GM11168 (cell line): Measurements from ENCODE around the gene MCC.
"Not testable (repeated sequence)": the region's sequence is repeated elsewhere in the genome, so short reads cannot be mapped to it uniquely, and the experiment has no call there.

Experiments
- in situ Hi-C: fragments of 300-500 bp; cut with MboI; formaldehyde crosslinking; loops from one replicate; pipeline ENCODE4 v1.12.0; 2022; ENCODE audit warnings: low sequenced_read_pairs; ENCODE audit not compliant: unreplicated experiment

The MCC gene

DNA sequence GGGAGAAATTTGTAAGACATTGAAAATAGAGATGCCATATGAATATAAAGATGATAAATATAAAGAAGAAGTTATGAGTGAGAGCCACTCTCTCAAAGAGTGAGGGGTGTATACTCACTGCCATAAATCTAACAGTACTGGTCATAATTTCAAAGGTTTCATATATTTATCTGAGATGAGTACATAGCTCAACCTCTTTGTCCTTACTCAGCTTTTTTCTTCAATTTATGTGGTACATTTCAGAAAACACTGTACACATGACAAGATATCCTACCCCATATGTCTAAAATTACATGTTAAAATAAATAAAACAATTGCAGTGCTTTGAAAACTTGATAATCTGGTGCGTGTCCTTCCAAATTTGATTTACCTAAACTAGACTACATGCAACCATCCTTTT lies 5.2 kb upstream of the MCC start:
- in situ Hi-C loops = no loop called here

- in situ Hi-C loops = no loop called here
Observed at GRCh38 chr5:113491022-113491421, 2.8 kb upstream of the MCC start.

- in situ Hi-C loops = no loop called here
Observed at GRCh38 chr5:113490317-113490716, 2.1 kb upstream of the MCC start.

DNA sequence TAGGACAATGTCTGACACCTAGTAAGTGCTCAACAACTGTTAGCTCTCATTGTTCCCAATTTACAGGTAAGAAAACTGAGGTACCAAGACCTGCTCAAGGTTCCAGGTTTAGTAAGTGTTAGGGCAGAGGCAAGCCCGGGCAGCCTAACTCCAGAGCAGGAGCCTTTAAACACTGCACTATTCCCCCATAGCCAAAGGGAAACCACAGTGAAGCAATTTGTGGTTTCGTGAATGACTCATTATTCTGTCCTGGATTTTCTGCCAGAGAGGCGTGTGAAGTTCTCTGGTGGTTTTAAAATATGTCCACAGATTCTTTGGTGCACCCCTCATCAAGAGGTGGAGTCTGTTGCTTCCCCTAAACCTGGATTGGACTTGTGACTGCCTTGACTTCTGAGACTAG lies 1.0 kb upstream of the MCC start:
- in situ Hi-C loops = no loop called here

DNA sequence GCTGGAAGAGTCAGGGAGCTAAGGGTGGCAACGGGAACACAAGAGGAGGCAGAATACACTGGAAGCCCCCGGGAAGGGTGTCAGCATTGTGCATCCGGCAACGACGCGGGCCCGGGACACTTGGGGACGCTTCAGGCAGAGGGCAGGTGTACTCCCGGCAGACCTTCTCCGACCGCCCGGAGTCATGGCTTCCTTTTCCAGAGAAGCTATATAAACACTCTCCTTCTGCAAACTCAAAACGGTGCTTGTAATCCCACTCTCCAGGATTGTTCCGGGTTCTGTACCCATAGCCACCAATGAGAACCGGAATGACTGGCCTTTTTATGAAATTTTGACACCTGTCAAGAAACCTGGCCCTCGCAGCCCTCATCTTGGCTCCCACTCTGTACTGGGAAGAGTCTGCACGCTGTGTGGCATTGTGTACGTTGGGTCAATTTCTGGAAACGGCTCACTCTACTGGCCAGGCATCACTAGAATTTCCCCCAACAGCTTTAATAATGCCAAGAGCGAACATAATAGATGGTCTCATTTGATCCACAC lies 462 bp upstream of the MCC start:
- in situ Hi-C loops = no loop called here

GRCh38 chr5:113487416-113487780 lies 855 bp downstream of the MCC start:
- in situ Hi-C loops = no loop called here

DNA sequence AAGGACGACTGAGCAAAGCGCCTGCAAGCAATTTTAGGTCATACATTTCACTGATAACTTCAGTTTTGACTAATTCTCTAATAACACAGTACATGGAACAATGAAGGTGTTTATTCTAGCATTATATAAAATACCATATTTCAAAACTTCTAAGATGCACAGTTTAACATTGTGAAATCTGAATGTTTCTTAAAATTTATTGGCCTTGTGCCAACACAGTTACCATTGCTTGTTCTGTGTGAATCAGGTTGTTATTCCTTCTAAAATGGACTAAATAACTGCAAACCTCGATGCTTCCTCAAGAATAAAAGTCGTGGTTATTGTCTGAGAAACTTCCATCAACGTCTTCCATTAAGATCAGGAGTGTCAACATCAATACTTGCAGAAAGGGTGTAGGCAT lies 8.0 kb downstream of the MCC start:
- in situ Hi-C loops = no loop called here

GRCh38 chr5:113478691-113479090 lies 9.6 kb downstream of the MCC start:
- in situ Hi-C loops = no loop called here

- in situ Hi-C loops = no loop called here
Observed at GRCh38 chr5:113474100-113474728, 14.0 kb downstream of the MCC start.

- in situ Hi-C loops = no loop called here
Observed at GRCh38 chr5:113463032-113463431, 25.2 kb downstream of the MCC start.

DNA sequence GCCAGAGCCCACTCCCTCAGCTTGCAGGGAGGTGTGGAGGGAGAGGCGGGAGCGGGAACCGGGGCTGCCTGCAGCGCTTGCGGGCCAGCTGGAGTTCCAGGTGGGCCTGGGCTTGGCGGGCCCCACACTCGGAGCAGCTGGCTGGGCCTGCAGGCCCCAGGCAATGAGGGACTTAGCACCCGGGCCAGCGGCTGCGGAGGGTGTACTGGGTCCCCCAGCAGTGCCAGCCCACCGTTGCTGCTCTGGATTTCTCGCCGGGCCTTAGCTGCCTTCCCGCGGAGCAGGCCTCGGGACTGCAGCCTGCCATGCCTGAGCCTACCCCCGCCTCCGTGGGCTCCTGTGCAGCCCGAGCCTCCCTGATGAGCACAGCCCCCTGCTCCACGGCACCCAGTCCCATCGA lies 31.1 kb downstream of the MCC start:
- in situ Hi-C loops = not testable (repeated sequence)

- in situ Hi-C loops = no loop called here
Observed at GRCh38 chr5:113452941-113453340, 35.3 kb downstream of the MCC start.

DNA sequence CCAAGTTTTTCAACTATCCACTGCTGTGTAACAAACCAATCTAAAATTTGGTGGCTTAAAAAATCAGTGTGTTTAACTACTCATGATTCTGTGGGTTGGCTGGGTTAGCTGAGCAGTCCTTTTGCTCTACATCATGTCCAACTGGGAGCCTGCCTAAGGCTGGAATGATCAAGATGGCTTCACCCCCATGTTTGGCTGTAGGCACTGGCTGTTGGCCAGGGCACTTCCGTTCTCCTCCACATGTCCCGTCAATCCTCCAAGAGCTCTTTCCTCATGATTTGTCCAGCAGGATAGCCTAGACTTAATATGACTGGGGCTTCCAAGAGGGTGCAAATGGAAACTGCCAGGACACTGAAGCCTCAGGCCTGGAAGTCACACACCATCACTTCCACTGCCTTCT lies 36.5 kb downstream of the MCC start:
- in situ Hi-C loops = no loop called here

DNA sequence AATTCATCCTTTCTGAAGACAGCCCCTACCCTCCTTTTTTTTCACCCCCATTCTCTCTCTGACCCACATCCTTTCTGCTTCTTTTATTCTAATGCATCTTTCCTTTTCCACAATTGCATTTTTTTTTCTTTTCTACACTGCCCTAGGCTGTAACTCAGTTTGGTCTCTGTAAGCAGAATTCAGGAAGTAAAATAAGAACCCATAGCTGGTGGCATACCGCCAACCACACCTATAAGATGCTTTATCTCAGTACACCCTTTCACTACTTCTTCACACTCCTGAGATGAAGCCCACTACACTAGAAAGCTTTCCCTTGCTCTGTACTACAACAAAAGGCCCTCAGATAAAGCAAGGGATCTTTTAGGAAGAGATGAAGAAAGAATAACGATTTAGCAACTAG lies 37.3 kb downstream of the MCC start:
- in situ Hi-C loops = no loop called here

DNA sequence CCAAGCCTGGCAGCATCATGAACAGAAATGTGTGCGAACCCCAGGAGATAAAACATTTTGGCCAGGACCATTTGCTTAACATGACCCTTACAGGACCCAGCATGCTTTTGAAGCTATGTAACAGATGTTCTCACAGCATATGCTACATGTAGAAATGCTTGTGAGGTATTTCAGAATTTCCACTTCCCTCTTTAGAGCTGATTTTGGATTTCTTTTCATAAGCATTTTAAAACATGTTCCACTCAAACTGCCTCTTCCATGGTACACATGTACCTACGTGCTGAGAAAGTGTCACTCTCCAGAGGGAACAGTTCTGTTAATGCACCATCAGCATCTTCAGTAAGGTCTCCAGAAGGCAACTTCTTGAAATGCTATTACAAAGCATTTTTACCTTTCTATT lies 37.8 kb downstream of the MCC start:
- in situ Hi-C loops = no loop called here

DNA sequence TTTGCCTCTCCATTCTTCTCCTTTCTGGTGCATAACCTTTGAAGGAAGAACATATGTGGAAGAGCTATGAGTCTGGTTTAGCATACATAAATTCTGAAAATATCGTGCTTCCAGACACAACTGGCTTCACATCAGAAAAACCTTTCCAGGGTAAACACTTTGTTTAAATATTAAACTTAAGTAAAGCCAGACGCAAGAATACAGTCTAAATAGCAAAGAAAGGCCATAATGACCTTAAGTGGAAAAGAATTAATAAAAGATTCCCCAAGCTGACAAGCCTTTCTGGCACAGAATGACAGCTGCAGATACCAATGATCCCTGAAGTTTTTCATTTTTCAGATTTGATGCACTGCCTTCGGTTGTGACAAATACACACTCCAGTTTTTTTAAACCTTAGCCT lies 40.0 kb downstream of the MCC start:
- in situ Hi-C loops = no loop called here

- in situ Hi-C loops = no loop called here
Observed at GRCh38 chr5:113447498-113448050, 40.7 kb downstream of the MCC start.

- in situ Hi-C loops = no loop called here
Observed at GRCh38 chr5:113446358-113446927, 41.8 kb downstream of the MCC start.

- in situ Hi-C loops = no loop called here
Observed at GRCh38 chr5:113437111-113437510, 51.1 kb downstream of the MCC start.

GRCh38 chr5:113435575-113435974 lies 52.7 kb downstream of the MCC start:
- in situ Hi-C loops = no loop called here

GRCh38 chr5:113434889-113435288 lies 53.4 kb downstream of the MCC start, which contains the start of gene TSSK1B:
TSS of gene TSSK1B (minus strand) at chr5:113434989. CDS start at chr5:113434839, 150 bp downstream.
- in situ Hi-C loops = no loop called here
